Measurements from ENCODE around the gene INPP1. TPM values are rescaled to one million over a fixed set of nuclear protein-coding genes. Genes with fewer than 3 reads are reported as not detected.

Gene INPP1
- total RNA-seq, 1 experiment from 2014 or later, result 2.3 TPM

GRCh38 chr2:190380962-190381412, 37.6 kb downstream of the INPP1 start:
- no peak for DNase-seq (ENCODE audit: low spot score)
- no peak for TF ChIP-seq ZNF121 (CRISPR knock-in tag; IDR thresholded peaks at IDR 0.05)
- peak; percentile 69 for TF ChIP-seq GABPB1 (CRISPR knock-in tag; IDR thresholded peaks at IDR 0.05)
- ChIA-PET POLR2A (no interaction called here), CTCF (interaction anchor here (0.7 to 0.9 kb wide), 2 partner anchors 130 to 418 kb away, joined by 3 read pairs; no protein-coding TSS in a partner anchor)
- H3K27ac Mint-ChIP-seq, result no peak overlapping the region
- no peaks in the 10 kb centered on the region for H3K9me3 Mint-ChIP-seq
- H3K27me3 Mint-ChIP-seq (ENCODE audit: low read depth), result no peaks in the 10 kb centered on the region
- H3K4me3 Mint-ChIP-seq, result no peak overlapping the region
- H3K36me3 Mint-ChIP-seq, result no peaks in the 10 kb centered on the region
- ATAC-seq, result no peak
- no peaks in the 10 kb centered on the region for H3K4me1 Mint-ChIP-seq

- no peaks in the 10 kb centered on the region for H3K36me3 Mint-ChIP-seq
- no peak overlapping the region for H3K27ac Mint-ChIP-seq
- ATAC-seq (peak; percentile 71), DNase-seq (ENCODE audit: low spot score) (no peak)
- H3K27me3 Mint-ChIP-seq (ENCODE audit: low read depth), result no peaks in the 10 kb centered on the region
- ChIA-PET CTCF (interaction anchor here (0.6 to 1.7 kb wide), 4 partner anchors 18 to 297 kb away, joined by 3 to 9 read pairs (median 6); no protein-coding TSS in a partner anchor), POLR2A (no interaction called here)
- 0 out of 2 replicates have a peak, but pooled peaks cover 3% of the 10 kb centered on the region for H3K9me3 Mint-ChIP-seq
- TF ChIP-seq NR1H2 (CRISPR knock-in tag; IDR thresholded peaks at IDR 0.05) (no peak), CDX4 (CRISPR knock-in tag; IDR thresholded peaks at IDR 0.05; ENCODE audit: borderline replicate concordance) (no peak), ZNF219 (CRISPR knock-in tag; IDR thresholded peaks at IDR 0.05; ENCODE audit: borderline replicate concordance) (no peak), USF1 (CRISPR knock-in tag; IDR thresholded peaks at IDR 0.05) (no peak), ZNF423 (CRISPR knock-in tag; IDR thresholded peaks at IDR 0.05) (no peak), AR (CRISPR knock-in tag; IDR thresholded peaks at IDR 0.05) (no peak), PREB (CRISPR knock-in tag; IDR thresholded peaks at IDR 0.05; ENCODE audit: borderline replicate concordance) (no peak), ATF1 (CRISPR knock-in tag; IDR thresholded peaks at IDR 0.05) (no peak), ATF3 (CRISPR knock-in tag; conservative IDR thresholded peaks at IDR 0.05) (no peak)
- no peak overlapping the region for H3K4me3 Mint-ChIP-seq
- no peaks in the 10 kb centered on the region for H3K4me1 Mint-ChIP-seq
Observed at GRCh38 chr2:190382851-190383250, 39.5 kb downstream of the INPP1 start.

- no peaks in the 10 kb centered on the region for H3K4me1 Mint-ChIP-seq
- POLR2A ChIA-PET, result no interaction called here
- TF ChIP-seq ZNF263 (CRISPR knock-in tag; IDR thresholded peaks at IDR 0.05; ENCODE audit: low read depth) (no peak), JUN (CRISPR knock-in tag; IDR thresholded peaks at IDR 0.05) (no peak), PREB (CRISPR knock-in tag; IDR thresholded peaks at IDR 0.05; ENCODE audit: borderline replicate concordance) (no peak), USF1 (CRISPR knock-in tag; IDR thresholded peaks at IDR 0.05) (no peak), EMX1 (CRISPR knock-in tag; IDR thresholded peaks at IDR 0.05) (no peak), ATF1 (CRISPR knock-in tag; IDR thresholded peaks at IDR 0.05) (no peak), ZNF423 (CRISPR knock-in tag; IDR thresholded peaks at IDR 0.05) (no peak), FOXP4 (CRISPR knock-in tag; IDR thresholded peaks at IDR 0.05) (no peak)
- TF ChIP-seq, protein P1, sequence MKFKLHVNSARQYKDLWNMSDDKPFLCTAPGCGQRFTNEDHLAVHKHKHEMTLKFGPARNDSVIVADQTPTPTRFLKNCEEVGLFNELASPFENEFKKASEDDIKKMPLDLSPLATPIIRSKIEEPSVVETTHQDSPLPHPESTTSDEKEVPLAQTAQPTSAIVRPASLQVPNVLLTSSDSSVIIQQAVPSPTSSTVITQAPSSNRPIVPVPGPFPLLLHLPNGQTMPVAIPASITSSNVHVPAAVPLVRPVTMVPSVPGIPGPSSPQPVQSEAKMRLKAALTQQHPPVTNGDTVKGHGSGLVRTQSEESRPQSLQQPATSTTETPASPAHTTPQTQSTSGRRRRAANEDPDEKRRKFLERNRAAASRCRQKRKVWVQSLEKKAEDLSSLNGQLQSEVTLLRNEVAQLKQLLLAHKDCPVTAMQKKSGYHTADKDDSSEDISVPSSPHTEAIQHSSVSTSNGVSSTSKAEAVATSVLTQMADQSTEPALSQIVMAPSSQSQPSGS (CRISPR knock-in tag; IDR thresholded peaks at IDR 0.05; ENCODE audit: borderline replicate concordance, low read depth), result no peak
- TF ChIP-seq, protein P2, sequence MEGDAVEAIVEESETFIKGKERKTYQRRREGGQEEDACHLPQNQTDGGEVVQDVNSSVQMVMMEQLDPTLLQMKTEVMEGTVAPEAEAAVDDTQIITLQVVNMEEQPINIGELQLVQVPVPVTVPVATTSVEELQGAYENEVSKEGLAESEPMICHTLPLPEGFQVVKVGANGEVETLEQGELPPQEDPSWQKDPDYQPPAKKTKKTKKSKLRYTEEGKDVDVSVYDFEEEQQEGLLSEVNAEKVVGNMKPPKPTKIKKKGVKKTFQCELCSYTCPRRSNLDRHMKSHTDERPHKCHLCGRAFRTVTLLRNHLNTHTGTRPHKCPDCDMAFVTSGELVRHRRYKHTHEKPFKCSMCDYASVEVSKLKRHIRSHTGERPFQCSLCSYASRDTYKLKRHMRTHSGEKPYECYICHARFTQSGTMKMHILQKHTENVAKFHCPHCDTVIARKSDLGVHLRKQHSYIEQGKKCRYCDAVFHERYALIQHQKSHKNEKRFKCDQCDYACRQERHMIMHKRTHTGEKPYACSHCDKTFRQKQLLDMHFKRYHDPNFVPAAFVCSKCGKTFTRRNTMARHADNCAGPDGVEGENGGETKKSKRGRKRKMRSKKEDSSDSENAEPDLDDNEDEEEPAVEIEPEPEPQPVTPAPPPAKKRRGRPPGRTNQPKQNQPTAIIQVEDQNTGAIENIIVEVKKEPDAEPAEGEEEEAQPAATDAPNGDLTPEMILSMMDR (IDR thresholded peaks at IDR 0.05), result no peak
Observed at GRCh38 chr2:190387422-190387821, 44.0 kb downstream of the INPP1 start.

More at GRCh38 chr2:190387422-190387821, 44.0 kb downstream of the INPP1 start:
- Mint-ChIP-seq H3K9me3 (0 out of 2 replicates have a peak, but pooled peaks cover 3% of the 10 kb centered on the region), H3K27ac (no peak overlapping the region), H3K27me3 (ENCODE audit: low read depth) (no peaks in the 10 kb centered on the region), H3K36me3 (no peaks in the 10 kb centered on the region), H3K4me3 (no peak overlapping the region)
- DNase-seq (ENCODE audit: low spot score) (no peak), ATAC-seq (no peak)
- CTCF ChIA-PET, result no interaction called here

All from WTC11 (cell line).